Thoracic aorta (tissue), 2 donors: ENCODE results near the gene OSER1. TPM values are rescaled to one million over a fixed set of nuclear protein-coding genes. Genes with fewer than 3 reads are reported as not detected.

ENCODE experiments used
- ATAC-seq: fragments of 150-250 bp; one replicate; pipeline ENCODE4 v1.8.0; 2017; ENCODE audit warnings: low read depth; ENCODE audit not compliant: insufficient number of reproducible peaks, low FRiP score
- DNase-seq: peaks from one replicate; pipeline ENCODE4 v3.0.0-alpha.2; 2020; ENCODE audit warnings: low spot score
- H3K27ac ChIP-seq, 2 donors: fragments of 200-600 bp; sonication (generic); 1 replicate in 1 of 2; 2 replicates in 1 of 2; pipeline ENCODE4 v1.5.1; 2016; ENCODE audit warnings: mild to moderate bottlenecking in 2 of 2, moderate library complexity in 2 of 2
- H3K27me3 ChIP-seq: fragments of 200-600 bp; sonication (generic); replicated peaks from 2 replicates; pipeline ENCODE4 v1.6.0; 2016; ENCODE audit warnings: mild to moderate bottlenecking; ENCODE audit not compliant: insufficient read depth
- H3K36me3 ChIP-seq: fragments of 200-600 bp; sonication (generic); one replicate; pipeline ENCODE4 v1.5.1; 2016
- H3K4me1 ChIP-seq, 2 donors: fragments of 200-600 bp; sonication (generic); 1 replicate in 1 of 2; 2 replicates in 1 of 2; pipeline versions ENCODE4 v1.5.1 to v1.6.0; 2016; ENCODE audit warnings: low read depth in 2 of 2, mild to moderate bottlenecking in 1 of 2; ENCODE audit not compliant: control insufficient read depth in 1 of 2
- H3K4me3 ChIP-seq: fragments of 200-600 bp; sonication (generic); 2 replicates; pipeline ENCODE4 v1.5.1; 2016; ENCODE audit warnings: mild to moderate bottlenecking
- H3K9me3 ChIP-seq: fragments of 200-600 bp; sonication (generic); 2 replicates; pipeline ENCODE4 v1.5.1; 2016
- total RNA-seq, 2 donors: library from RNA; depleted of rRNA; stranded (reverse); fragments of >200 nt; gene quantifications; one replicate each; pipeline versions ENCODE4 v1.1.0 to v1.2.3, GENCODE V29; 2016
- TF ChIP-seq, protein P1 (sequence below): fragments of 200-600 bp; sonication (generic); IDR thresholded peaks from one replicate; pipeline ENCODE4 v1.5.1; 2019; ENCODE audit warnings: antibody characterized with exemption

OSER1 gene
- total RNA-seq, 2 donors from 2014 or later, result 33.6 to 34.4 TPM

DNA sequence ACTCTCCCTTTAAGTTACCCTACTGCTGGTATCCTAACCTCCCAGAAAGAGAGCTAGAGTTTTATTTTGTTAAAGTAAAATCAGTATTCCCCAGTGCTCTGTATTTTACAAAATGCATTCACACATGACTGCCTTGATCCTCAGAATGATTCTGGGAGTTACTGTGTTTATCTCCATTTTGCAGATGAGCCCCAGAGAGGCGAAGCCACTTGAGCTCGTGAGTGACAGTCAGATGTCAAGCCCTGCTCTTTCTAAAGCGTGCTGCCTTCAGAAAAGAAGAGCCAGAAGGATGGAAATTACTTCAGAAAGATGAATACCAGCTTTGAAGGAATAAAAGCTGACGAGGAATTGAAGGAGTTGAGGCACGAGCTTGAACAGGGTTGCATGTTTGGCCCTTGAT, 14.1 kb upstream of the OSER1 start:
- ATAC-seq (no peak), DNase-seq (no peak)
- H3K4me3 ChIP-seq, result no peak overlapping the region
- no peaks in the 10 kb centered on the region for H3K9me3 ChIP-seq
- H3K4me1 ChIP-seq, result no peaks in the 10 kb centered on the region
- no peaks in the 10 kb centered on the region for H3K36me3 ChIP-seq
- no peaks in the 10 kb centered on the region for H3K27me3 ChIP-seq
- TF ChIP-seq, protein P1, sequence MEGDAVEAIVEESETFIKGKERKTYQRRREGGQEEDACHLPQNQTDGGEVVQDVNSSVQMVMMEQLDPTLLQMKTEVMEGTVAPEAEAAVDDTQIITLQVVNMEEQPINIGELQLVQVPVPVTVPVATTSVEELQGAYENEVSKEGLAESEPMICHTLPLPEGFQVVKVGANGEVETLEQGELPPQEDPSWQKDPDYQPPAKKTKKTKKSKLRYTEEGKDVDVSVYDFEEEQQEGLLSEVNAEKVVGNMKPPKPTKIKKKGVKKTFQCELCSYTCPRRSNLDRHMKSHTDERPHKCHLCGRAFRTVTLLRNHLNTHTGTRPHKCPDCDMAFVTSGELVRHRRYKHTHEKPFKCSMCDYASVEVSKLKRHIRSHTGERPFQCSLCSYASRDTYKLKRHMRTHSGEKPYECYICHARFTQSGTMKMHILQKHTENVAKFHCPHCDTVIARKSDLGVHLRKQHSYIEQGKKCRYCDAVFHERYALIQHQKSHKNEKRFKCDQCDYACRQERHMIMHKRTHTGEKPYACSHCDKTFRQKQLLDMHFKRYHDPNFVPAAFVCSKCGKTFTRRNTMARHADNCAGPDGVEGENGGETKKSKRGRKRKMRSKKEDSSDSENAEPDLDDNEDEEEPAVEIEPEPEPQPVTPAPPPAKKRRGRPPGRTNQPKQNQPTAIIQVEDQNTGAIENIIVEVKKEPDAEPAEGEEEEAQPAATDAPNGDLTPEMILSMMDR, result no peak
- H3K27ac ChIP-seq, result no peak overlapping the region

DNA sequence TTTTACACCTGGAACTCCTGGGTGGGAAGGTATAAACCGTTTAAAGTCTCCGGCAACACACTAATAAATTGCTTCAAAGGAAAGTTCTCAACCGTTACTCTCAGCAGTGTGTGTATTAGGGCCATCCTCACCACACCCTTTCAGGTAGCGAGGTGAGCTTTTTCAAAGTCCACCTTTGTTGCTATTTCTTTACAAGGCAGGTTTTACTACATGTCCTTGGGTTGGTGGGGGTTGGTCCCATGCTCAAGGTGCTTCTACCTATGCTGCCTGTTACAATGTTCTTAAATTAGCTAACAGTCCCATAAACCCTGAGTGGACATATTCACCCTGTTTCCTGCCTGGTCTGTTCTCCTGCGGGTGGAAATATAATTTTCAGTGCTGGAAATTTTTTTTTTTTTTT, 13.2 kb upstream of the OSER1 start:
- Histone ChIP-seq H3K27ac (no peak overlapping the region), H3K27me3 (no peaks in the 10 kb centered on the region), H3K4me1 (no peaks in the 10 kb centered on the region), H3K9me3 (no peaks in the 10 kb centered on the region), H3K4me3 (no peak overlapping the region), H3K36me3 (no peaks in the 10 kb centered on the region)
- DNase-seq, result no peak
- ATAC-seq, result no peak
- TF ChIP-seq, protein P1, result no peak

- no peaks in the 10 kb centered on the region for H3K9me3 ChIP-seq
- no peak overlapping the region for H3K4me3 ChIP-seq
- H3K36me3 ChIP-seq, result no peaks in the 10 kb centered on the region
- no peaks in the 10 kb centered on the region for H3K27me3 ChIP-seq
- H3K27ac ChIP-seq, result no peak overlapping the region
- no peaks in the 10 kb centered on the region for H3K4me1 ChIP-seq
- no peak for ATAC-seq
- DNase-seq, result no peak
- TF ChIP-seq, protein P1, result no peak
Observed at GRCh38 chr20:44222633-44223368, 12.2 kb upstream of the OSER1 start.

DNA sequence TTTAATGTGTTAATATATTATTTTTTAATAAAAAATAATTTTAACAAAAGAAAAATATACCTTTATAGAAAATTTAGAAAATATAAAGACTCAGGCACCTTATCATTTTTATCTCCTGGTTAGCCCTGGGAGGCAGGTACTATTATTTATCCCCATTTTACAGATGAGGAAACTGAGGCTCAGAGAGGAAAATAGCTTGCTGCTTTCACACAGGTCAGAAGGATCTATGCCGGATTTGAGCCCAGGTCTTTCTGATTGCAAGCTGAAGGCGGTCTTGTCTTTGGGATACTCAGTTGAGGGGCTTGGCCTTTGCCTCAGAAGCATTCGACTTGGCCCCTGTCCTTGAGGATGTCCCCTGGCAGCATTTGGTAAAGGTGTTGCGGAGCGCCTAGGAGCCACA, 11.5 kb upstream of the OSER1 start:
- Histone ChIP-seq H3K36me3 (no peaks in the 10 kb centered on the region), H3K27me3 (no peaks in the 10 kb centered on the region), H3K4me1 (no peaks in the 10 kb centered on the region), H3K27ac (no peak overlapping the region), H3K4me3 (no peak overlapping the region), H3K9me3 (no peaks in the 10 kb centered on the region)
- TF ChIP-seq, protein P1, result no peak
- DNase-seq (no peak), ATAC-seq (no peak)

DNA sequence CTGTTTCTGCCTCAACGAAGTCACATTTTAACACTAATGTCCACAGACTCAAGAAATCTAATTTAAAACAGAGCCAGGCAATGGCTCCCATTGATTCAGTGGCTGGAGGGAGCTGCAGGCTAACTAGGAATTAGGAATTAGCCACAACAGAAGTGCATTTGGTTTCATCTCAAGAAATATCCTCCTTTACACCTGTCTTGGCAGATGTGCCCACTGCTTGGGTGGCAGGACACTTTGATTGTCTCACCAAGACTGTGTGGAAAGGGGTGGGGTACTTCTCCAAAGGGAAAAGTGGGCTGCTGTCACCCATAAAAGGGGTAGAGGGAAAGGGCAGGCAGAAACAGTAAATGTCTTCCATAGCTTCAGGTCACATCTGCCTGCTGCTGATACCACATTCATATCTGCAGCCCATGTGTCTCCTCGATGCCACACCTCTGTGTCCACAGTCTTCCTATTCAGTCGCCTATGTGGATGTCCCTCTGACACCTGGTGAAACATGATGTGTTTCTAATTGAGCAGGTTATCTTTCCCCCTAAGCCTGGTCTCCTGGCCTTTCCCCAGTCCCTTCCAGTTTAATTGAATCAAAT, 10.9 kb upstream of the OSER1 start:
- no peaks in the 10 kb centered on the region for H3K4me1 ChIP-seq
- TF ChIP-seq, protein P1, result no peak
- no peaks in the 10 kb centered on the region for H3K9me3 ChIP-seq
- ATAC-seq, result no peak
- no peak for DNase-seq
- H3K27ac ChIP-seq, result no peak overlapping the region
- no peak overlapping the region for H3K4me3 ChIP-seq
- H3K27me3 ChIP-seq, result no peaks in the 10 kb centered on the region
- H3K36me3 ChIP-seq, result no peaks in the 10 kb centered on the region
